HG02852 (cell line): ENCODE results near the gene WDR19.
"Not testable (repeated sequence)": the region's sequence is repeated elsewhere in the genome, so short reads cannot be mapped to it uniquely, and the experiment has no call there.

Experiments
- ATAC-seq: cut with Tn5 transposase; IDR thresholded peaks from one replicate; pipeline ENCODE4 v1.9.1; 2021; ENCODE audit warnings: mild to moderate bottlenecking, moderate library complexity; ENCODE audit not compliant: unreplicated experiment

Gene WDR19

DNA sequence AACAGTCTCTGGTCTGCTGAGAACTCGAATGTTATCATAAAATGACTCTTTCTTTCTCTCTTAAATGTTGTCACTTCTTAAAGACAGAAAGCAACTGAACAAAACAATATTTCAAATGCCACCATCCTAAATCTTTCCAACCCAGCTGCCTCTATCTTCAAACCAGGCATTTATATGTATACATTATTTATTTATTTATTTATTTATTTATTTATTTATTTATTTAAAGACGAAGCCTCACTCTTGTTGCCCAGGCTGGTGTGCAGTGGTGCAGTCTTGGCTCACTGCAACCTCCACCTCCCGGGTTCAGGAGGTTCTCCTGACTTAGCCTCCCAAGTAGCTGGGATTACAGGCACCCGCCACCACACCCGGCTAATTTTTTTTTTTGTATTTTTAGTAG lies 110.1 kb downstream of the WDR19 start:
- not testable (repeated sequence) for ATAC-seq

DNA sequence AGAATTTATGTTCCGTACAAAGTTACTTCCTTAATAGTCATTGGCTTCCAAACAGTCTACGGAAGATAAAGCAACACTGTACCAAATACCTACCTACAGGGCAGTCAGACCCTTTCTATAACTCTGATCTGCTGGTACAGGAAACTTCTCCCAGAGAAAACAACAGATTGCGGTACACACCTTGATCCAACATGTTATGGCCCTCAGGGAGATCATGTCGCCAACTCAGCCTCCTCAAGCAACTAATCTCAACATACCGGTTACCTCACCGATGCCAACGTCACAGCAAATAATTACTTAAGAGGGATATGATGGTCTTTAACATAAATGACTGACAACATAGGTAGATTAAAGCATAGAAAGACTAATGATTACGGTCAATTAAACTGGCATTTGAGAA lies 113.5 kb downstream of the WDR19 start:
- ATAC-seq, result no peak

DNA sequence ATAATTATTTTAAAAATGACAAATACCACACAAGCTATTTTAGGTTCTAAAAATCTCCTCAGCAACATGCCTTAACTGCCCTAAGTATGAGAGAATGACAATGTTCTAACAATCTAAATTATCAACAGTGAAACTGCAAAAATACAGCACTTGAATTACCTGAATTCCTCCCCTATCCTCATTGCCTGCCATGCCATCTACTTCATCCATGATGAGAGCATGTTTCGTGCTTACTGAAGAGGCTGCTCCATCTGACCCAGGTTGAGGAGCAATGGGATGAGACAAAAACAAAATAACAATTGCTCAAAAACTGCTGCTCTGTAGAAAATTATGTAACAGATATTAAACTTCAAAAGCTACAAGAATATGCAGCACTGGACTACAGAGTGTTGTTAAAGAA lies 120.6 kb downstream of the WDR19 start:
- ATAC-seq, result no peak

DNA sequence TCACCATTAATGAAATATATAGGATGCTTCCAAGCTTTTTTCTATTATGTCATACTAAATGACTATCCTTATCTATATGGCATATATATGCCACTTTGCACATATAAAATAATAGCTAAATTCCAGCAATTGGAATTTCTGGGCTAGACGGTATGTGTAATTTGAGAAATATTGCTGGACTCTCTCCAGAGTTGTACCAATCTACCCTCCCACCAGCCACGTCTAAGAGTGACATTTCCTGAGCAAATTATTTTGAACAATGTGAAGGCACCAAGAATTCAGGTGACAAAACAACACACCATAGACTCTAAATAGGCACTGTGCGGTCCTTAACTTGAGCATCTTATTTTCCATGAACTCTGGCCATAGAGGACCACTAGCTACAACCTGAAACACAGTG lies 121.5 kb downstream of the WDR19 start:
- ATAC-seq, result no peak

DNA sequence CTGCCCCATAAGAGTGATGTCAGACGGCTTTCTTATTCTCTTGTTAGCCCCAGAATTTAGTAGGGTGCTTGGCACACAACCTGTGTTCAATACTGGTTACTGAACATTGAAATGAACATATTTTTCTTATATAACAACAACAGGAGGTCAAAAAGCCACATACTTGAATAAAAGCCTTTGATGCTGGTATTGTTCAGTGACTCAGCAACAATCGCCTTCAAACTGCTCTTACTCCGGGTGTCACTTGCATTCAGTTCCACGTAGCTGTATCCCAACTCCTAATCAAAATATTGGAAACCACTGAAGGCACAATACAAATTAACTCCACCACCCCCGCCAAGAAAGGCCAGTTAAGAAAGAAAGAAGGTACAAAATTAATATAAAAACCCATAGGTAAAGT lies 122.3 kb downstream of the WDR19 start:
- ATAC-seq, result no peak

DNA sequence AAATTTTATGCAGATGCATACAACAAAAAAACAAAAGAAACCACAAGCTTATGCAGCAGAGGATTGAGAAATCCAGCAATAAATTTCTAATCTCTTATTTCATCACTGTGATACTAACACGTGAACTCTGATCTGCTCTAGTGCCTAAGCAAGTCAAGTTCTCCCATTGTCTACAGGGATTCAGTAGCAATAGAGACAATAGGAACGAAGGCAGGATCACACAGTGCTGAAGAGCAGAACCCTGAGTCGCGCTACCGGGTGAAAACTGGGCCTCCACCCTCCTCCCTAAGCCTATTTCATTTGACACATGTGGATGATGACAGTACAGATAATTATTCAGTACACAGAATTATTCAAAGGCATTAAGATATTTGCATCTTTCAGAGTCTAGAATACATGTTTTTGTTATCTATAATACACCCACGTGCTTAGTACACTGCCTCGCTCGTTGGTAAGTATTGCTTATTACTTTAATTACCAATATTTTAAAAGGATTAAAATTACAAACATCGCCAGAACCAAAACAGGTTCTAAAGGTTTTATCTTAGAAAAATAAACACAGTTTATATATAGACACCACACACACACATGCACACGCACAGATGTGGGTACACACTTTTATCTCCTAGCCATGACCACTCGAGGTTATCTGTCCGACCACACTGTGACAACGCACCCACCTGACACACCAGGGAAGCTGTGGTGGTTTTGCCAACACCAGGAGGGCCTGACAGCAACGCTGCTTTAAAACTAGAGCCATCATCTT lies 123.8 kb downstream of the WDR19 start:
- no peak for ATAC-seq

DNA sequence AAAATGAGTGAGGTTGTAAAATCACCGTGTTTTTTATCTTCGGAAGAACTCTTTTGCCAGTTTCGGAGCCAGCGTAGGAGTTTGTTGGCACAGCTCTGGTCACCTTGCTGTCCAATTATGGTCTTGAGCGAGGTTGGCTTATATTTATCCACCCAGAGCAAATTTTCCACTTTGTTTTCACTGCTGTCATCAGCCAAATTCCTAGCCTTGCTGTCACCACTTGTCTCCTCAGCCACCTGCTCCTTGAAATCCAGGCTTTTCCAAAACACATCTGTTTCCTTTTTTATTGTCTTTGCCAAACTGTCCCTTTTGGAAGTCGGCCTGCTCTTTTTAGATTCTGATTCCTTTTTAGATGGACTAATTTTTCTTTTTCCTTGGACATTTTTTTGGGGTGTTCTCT lies 126.3 kb downstream of the WDR19 start:
- ATAC-seq, result no peak

DNA sequence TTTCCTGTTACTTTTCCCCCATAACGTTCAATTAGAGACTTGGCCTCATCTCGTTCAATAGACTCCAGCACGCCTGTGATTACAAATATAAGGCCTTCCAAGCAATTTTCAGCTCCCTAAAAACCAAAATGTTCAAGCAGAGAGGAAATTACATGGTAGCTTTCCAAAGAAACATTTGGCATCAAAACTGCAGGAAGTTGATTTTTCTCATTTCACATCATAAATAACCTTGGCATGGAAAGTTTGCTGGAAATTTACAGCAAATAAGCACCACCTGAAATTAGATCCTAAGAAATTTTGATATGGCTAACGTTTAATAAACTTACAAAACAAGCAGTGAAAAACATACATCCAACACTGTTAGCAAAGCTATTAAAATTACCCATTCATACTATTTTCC lies 130.5 kb downstream of the WDR19 start:
- ATAC-seq, result no peak

DNA sequence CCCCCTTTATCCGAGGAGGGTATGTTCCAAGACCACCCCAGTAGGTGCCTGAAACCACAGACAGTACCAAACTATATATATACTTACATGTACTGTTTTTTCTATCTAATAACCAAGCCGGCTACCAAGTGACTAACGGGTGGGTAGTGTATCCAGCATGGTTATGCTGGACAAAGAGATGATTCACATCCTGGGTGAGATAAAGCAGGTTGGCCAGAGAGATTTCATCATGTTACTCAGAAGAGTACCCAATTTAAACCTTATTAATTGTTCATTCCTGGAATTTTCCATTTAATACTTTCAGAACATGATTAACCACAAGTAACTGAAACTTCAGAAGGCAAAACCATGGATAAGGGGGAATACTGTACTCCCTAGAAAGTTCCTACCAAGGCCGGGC lies 137.3 kb downstream of the WDR19 start:
- ATAC-seq, result no peak

DNA sequence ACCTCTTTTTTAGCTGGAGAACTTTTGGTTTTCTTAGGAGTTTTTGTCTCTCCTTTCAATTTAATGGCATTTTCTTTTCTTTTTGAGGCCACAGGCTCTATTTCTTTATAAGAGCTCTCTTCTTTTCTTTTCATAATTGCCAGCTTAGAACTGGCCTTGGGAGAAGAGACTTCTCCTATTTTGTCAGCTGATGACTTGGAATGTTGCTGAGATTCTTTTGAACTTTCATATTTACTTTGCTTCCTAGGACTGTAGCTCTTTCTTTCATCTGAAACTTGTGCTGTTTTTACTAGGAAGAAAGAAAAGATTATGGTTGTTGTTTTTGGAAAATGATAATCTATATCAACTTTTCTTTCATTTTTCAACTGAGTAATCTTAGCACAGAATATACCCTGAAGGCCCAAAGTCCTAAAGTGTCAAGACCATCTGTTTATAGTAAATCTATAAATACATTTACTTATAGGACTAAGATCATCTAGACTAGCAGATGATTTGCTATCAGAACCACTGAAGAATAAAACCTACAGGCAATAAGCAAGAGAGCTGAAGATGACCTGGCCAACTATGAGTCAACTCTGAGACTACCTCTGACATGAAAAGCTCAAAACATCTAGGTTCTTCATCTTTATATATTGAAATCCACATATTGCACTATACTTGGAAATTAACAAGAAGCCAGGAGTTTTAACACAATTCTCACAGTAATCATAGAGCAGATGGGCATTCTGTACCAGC lies 138.2 kb downstream of the WDR19 start:
- no peak for ATAC-seq

DNA sequence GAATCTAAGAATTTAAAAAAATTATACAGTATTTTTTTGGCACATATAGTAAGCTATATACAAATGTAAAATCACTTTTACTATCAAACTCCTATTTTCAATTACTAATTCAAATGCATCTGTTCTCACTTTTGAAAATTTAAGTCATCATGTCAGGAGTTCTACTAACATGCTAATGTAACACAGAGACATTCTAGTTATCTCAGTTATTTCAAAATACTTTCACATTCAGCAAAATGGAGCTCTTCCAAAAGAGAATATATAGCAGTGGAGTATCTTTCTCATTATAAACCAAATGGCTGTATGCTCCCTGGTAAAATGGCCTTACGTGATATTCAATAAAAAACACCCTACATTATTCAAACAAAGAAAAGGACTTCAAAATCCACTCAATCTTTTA lies 141.5 kb downstream of the WDR19 start:
- no peak for ATAC-seq

DNA sequence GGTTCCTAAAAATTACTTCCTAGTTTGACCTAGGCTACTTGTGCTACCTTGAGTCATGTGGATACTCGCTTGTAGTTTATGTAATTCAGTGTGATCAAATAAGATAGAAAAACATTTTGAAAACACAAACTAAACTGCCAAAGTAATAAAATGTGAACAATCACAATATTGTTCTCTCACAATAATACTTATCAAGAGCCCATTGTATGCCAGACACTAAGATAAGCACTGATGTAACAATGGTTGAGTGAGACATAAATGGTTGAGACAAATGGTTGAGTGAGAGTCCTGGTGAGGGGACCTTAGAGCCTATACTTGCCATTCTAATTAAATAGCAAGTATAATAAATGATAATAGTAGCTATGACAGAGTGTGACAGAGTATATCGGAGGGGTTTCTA lies 142.1 kb downstream of the WDR19 start:
- ATAC-seq, result no peak

DNA sequence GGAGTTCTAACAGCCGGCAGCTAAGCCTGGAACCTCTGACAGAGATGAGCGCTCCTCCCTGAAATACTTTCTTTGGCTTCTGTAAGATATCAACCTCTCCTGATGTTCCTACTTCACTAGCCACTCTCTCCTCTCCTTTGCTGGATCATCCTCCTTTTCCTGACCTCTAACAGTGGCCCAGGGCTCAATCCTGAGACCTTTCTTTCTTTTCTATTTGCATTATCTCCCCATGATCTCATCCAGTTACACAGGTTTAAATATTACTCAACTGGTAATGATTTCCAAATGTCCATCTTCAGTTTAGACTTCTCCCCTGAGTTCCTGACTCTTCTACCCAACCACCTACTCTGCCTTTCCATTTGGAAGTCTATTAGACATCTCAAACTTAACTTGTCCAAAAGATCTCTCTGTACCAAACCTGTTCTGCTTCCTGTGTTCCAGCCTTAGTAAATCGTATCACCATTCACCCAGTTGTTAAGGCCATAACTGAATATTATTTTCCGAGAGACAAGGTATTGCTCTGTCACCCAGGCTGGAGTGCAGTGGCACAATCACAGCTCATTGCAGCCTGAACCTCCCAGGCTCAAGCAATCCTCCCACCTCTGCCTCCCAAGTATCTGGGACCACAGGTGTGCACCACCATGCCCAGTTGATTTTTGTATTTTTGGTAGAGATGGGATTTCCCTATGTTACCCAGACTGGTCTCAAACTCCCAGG lies 142.7 kb downstream of the WDR19 start:
- no peak for ATAC-seq

DNA sequence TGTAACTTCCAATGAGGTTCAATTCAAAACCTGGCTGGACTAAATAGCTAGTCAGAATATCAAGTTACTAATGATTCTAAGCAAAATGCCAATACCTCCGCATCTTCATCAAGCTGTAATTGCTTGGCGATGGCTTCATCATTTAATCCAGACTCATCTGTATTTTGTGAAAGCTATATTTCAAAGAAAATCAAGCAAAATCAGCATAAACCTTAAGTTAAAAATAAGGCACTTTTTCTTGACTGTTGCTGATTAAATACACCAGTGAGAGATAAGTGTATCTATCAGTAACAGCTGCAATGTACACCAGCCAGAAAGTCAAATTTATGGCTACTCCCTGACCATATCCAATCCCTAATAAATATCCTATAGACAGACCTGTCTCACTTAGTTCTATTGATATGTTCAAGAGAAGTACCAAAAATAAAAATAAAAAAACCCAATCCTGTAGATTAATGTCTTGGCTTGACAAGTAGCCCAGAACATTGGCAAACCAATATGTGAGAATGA lies 144.2 kb downstream of the WDR19 start:
- ATAC-seq, result no peak

DNA sequence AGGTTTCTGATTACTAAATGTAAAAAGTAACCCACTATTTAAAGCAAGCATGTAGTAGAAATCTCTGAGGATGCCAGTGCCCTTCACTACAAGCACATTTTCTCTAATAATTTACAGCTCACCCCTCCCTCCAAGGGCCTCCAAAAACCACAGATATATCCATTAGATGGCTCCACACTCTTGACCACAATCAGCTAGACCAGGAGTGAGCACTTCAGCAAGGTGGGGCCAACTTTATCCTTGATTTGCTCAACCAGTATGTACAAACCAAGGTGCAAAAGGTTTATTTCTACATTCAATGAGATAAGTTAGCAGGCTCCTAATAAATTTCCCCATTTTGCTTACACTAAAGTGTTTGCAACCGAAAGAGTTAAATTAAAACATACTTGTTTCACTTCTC lies 148.0 kb downstream of the WDR19 start:
- ATAC-seq, result no peak

DNA sequence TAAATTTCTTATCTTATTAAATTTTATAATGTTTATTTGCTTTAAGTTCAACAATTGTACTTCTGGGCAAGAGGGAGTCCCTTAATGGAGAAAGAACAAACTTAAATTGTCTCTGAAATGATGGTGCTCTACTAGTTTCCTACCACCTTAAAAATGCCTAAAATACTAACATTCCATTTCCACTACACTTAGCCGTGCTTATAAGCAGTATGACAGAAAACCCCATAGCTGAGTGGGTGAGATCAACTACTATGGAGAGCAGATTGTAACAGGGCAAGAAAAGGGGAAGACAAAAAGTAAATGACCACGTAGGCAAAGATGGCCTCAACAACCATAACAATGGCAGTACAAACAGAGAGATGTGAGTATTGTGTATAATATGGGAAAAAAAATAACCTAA lies 148.9 kb downstream of the WDR19 start:
- no peak for ATAC-seq
